Psoas muscle (tissue), 8 donors: ENCODE data around the gene RTKN. TPM values are rescaled to one million over a fixed set of nuclear protein-coding genes. Genes with fewer than 3 reads are reported as not detected.

Experiments
- ATAC-seq, 4 donors: fragments of 200-7000 bp; cut with Tn5 transposase; one replicate each; pipeline ENCODE4 v1.9.1; 2020; ENCODE audit warnings: moderate library complexity in 3 of 4, mild to moderate bottlenecking in 2 of 4
- DNase-seq, 2 donors: peaks; one replicate each; pipeline ENCODE4 v3.0.0-alpha.2; 2020
- H3K27ac ChIP-seq: fragments of 200-600 bp; one replicate; pipeline ENCODE4 v1.8.0; 2022
- H3K27me3 ChIP-seq, 3 donors: fragments of 200-600 bp in 1 of 3; one replicate each; pipeline versions ENCODE4 v1.6.1 to v1.8.0; 2013 to 2022; ENCODE audit warnings: low read length in 2 of 3, mild to moderate bottlenecking in 2 of 3, moderate library complexity in 1 of 3; ENCODE audit not compliant: insufficient read depth in 3 of 3
- H3K36me3 ChIP-seq, 2 donors: fragments of 200-600 bp in 1 of 2; one replicate each; pipeline versions ENCODE4 v1.6.1 to v1.8.0; 2013 to 2022; ENCODE audit warnings: low read depth in 1 of 2, mild to moderate bottlenecking in 1 of 2, moderate library complexity in 1 of 2; ENCODE audit not compliant: insufficient read depth in 1 of 2
- H3K4me1 ChIP-seq: fragments of 200-600 bp; one replicate; pipeline ENCODE4 v1.8.0; 2022
- H3K4me3 ChIP-seq: fragments of 200-600 bp; one replicate; pipeline ENCODE4 v1.8.0; 2022; ENCODE audit warnings: mild to moderate bottlenecking
- H3K9me3 ChIP-seq: fragments of 200-600 bp; one replicate; pipeline ENCODE4 v1.8.0; 2022
- WGBS, 3 donors: extraction: QIAGEN DNeasy Blood & Tissue Kit; methylation state at CpG; one replicate each; pipeline versions ENCODE4 v1.1.6 to v1.1.7; 2013; 5-methylcytosine and 5-hydroxymethylcytosine counted together
- intact Hi-C, 2 donors: fragments of 100-400 bp; cut with DNase I; formaldehyde crosslinking; loops; one replicate each; pipeline versions ENCODE4 v1.11.0 to v1.14.2; 2022
- polyA plus RNA-seq, 3 donors: library from polyadenylated mRNA; stranded (reverse); fragments of 200-250 nt; gene quantifications; one replicate each; pipeline ENCODE4 v1.2.3, GENCODE V29; 2013
- total RNA-seq, 4 donors: library from RNA; stranded (reverse); fragmentation: NEBNext Ultra II Directional in 2 of 4; extraction: Animal tissue kit (Norgen Biotek cat#: 25700) in 2 of 4; gene quantifications; one replicate each; pipeline versions ENCODE4 v1.2.1 to v1.2.4, GENCODE V29; 2021 to 2023
- TF ChIP-seq, protein P1 (sequence below): fragments of 200-600 bp; IDR thresholded peaks from one replicate; pipeline ENCODE4 v1.8.0; 2022; ENCODE audit warnings: antibody characterized with exemption
- donor health status: healthy with polysubstance abuse.
- donor health status: DM: no; HTN: no; CAD: no; lungs with moderate emphysema.
- donor health status: Bipolar disorder and iron deficiency.
- donor health status: healthy.
- donor health status: DM: yes; HTN: yes; CAD: no.
- donor health status: DM: no; HTN: no; CAD: no.
- donor health status: DM: no; HTN: no; CAD: no.
- donor health status: DM: yes; HTN: yes; CAD: no.

Gene RTKN
- total and polyA plus RNA-seq, 7 donors = 3.1 to 18.8 (median 7.8) TPM

- no peak for DNase-seq
- no peaks in the 10 kb centered on the region for H3K4me1 ChIP-seq
- no peaks in the 10 kb centered on the region for H3K9me3 ChIP-seq
- intact Hi-C loops = no loop called here
- TF ChIP-seq, protein P1, sequence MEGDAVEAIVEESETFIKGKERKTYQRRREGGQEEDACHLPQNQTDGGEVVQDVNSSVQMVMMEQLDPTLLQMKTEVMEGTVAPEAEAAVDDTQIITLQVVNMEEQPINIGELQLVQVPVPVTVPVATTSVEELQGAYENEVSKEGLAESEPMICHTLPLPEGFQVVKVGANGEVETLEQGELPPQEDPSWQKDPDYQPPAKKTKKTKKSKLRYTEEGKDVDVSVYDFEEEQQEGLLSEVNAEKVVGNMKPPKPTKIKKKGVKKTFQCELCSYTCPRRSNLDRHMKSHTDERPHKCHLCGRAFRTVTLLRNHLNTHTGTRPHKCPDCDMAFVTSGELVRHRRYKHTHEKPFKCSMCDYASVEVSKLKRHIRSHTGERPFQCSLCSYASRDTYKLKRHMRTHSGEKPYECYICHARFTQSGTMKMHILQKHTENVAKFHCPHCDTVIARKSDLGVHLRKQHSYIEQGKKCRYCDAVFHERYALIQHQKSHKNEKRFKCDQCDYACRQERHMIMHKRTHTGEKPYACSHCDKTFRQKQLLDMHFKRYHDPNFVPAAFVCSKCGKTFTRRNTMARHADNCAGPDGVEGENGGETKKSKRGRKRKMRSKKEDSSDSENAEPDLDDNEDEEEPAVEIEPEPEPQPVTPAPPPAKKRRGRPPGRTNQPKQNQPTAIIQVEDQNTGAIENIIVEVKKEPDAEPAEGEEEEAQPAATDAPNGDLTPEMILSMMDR = no peak
- H3K27me3 ChIP-seq = no peaks in the 10 kb centered on the region
- no peak overlapping the region for H3K27ac ChIP-seq
- no peak overlapping the region for H3K4me3 ChIP-seq
- no peak for ATAC-seq
- WGBS, 3 donors = 86 to 88% (median 86%) methylated on average over 15 to 18 of the region's 18 CpGs
- H3K36me3 ChIP-seq = peaks cover 0 to 43% of the 10 kb centered on the region in 2 donors
These were observed 12.0 kb downstream of the RTKN start for GRCh38 chr2:74429487-74430451.

DNA sequence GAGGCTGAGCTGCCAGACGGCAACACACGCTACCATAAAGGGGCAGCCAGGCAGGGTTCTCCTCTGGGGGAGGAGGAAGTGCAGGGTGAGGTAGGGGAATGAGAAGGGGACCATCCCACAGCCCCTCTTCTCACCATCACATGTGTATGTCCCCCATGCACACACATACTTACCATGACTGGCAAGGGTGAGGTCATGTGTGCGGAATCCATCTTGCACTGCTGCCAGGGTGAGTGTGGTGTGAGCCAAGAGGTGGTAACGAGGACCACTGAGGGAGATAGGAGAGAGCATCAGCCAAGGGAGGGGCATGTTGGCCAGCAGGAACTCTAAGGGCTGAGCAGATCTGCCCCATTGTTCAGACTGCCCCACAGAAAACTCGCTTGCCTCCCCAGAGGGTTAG lies 13.1 kb downstream of the RTKN start:
- WGBS, 3 donors = 70 to 91% (median 75%) methylated on average over 5 of the region's 5 CpGs
- DNase-seq (no peak), ATAC-seq (no peak)
- TF ChIP-seq, protein P1 = no peak
- Histone ChIP-seq H3K9me3 (no peaks in the 10 kb centered on the region), H3K4me1 (no peaks in the 10 kb centered on the region), H3K4me3 (no peak overlapping the region), H3K27me3 (no peaks in the 10 kb centered on the region), H3K27ac (no peak overlapping the region), H3K36me3 (peaks cover 0 to 43% of the 10 kb centered on the region in 2 donors)
- intact Hi-C loops = no loop called here

GRCh38 chr2:74427551-74427950 lies 14.2 kb downstream of the RTKN start:
- WGBS, 3 donors = 71 to 83% (median 81%) methylated on average over 3 of the region's 3 CpGs
- Histone ChIP-seq H3K36me3 (peaks cover 0 to 43% of the 10 kb centered on the region in 2 donors), H3K9me3 (no peaks in the 10 kb centered on the region), H3K4me3 (no peak overlapping the region), H3K27ac (no peak overlapping the region), H3K27me3 (peaks cover 0 to 10% (median 0%) of the 10 kb centered on the region in 3 donors), H3K4me1 (no peaks in the 10 kb centered on the region)
- TF ChIP-seq, protein P1 = no peak
- intact Hi-C loops = no loop called here
- DNase-seq (no peak), ATAC-seq (no peak)

GRCh38 chr2:74426181-74426758 lies 15.5 kb downstream of the RTKN start:
- DNase-seq = no peak
- Histone ChIP-seq H3K27me3 (peaks cover 0 to 18% (median 4%) of the 10 kb centered on the region in 3 donors), H3K4me3 (no peak overlapping the region), H3K36me3 (peaks cover 0 to 32% of the 10 kb centered on the region in 2 donors), H3K4me1 (no peaks in the 10 kb centered on the region), H3K9me3 (no peaks in the 10 kb centered on the region), H3K27ac (no peak overlapping the region)
- TF ChIP-seq, protein P1 = no peak
- WGBS, 3 donors = 74 to 86% (median 75%) methylated on average over 14 of the region's 14 CpGs
- intact Hi-C loops = no loop called here
- no peak for ATAC-seq
